GM18520 (cell line): ENCODE data around the gene PRAC1.

Source experiments
- ATAC-seq: cut with Tn5 transposase; IDR thresholded peaks from one replicate; pipeline ENCODE4 v1.9.1; 2021; ENCODE audit not compliant: unreplicated experiment

Gene PRAC1

GRCh38 chr17:48711128-48711527, 11.2 kb downstream of the PRAC1 start:
- no peak for ATAC-seq

GRCh38 chr17:48704361-48705248, 17.7 kb downstream of the PRAC1 start:
- ATAC-seq, result no peak

GRCh38 chr17:48701864-48702532, 20.3 kb downstream of the PRAC1 start:
- ATAC-seq, result no peak

GRCh38 chr17:48693178-48693577, 29.1 kb downstream of the PRAC1 start:
- no peak for ATAC-seq

- ATAC-seq, result no peak
Observed at GRCh38 chr17:48692049-48692448, 30.3 kb downstream of the PRAC1 start.

- no peak for ATAC-seq
Observed at GRCh38 chr17:48690655-48691054, 31.7 kb downstream of the PRAC1 start.

GRCh38 chr17:48681609-48682008, 40.7 kb downstream of the PRAC1 start:
- no peak for ATAC-seq

GRCh38 chr17:48679385-48680096, 42.8 kb downstream of the PRAC1 start:
- no peak for ATAC-seq

GRCh38 chr17:48678141-48678971, 44.0 kb downstream of the PRAC1 start:
- no peak for ATAC-seq

- no peak for ATAC-seq
Observed at GRCh38 chr17:48676963-48677558, 45.3 kb downstream of the PRAC1 start.

- ATAC-seq, result no peak
Observed at GRCh38 chr17:48672340-48672739, 50.0 kb downstream of the PRAC1 start.
